Measurements from ENCODE around the gene YPEL1.

DNA sequence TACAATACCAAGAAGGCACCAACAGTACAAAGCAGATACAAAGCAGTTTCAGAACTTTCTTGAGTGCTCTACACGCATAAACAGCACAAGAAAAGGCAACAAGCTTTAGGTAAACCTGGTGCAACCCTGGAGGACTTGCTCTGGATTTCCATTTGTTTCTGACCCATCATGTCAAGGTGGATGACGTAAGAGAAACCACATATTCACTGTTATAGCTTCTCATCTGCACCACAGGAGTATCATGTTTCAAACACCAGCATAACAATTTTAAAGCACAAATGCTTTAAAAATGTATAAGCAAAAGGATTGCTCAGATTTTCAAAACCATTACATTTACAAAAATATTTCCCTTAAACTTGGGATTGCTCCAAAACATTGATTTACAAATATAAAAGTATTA lies 25.0 kb upstream of the YPEL1 start:
- TF ChIP-seq CTCF (conservative IDR thresholded peaks at IDR 0.05; ENCODE audit: low read depth, low read length) (no peak), EZH2 (IDR thresholded peaks at IDR 0.05; ENCODE audit: borderline replicate concordance, low read depth, low read length, poor library complexity, severe bottlenecking) (no peak)

All from A673 (cell line).